Fibroblast of lung (primary cell): ENCODE data around the gene HMGN5.

Source experiments
- EZH2 ChIP-seq: IDR thresholded peaks from 2 replicates; pipeline ENCODE4 v1.5.1; 2012; ENCODE audit warnings: low read length, control low read depth, mild to moderate bottlenecking; ENCODE audit errors: missing control alignments
- TF ChIP-seq, protein P1 (sequence below), 2 donors: IDR thresholded peaks in 1 of 2; conservative IDR thresholded peaks in 1 of 2; 1 replicate in 1 of 2; 2 replicates in 1 of 2; pipeline ENCODE4 v1.5.1; 2011 to 2012; ENCODE audit warnings: low read length in 2 of 2, control low read depth in 1 of 2, inconsistent platforms in 1 of 2, low read depth in 1 of 2, mild to moderate bottlenecking in 1 of 2

DNA sequence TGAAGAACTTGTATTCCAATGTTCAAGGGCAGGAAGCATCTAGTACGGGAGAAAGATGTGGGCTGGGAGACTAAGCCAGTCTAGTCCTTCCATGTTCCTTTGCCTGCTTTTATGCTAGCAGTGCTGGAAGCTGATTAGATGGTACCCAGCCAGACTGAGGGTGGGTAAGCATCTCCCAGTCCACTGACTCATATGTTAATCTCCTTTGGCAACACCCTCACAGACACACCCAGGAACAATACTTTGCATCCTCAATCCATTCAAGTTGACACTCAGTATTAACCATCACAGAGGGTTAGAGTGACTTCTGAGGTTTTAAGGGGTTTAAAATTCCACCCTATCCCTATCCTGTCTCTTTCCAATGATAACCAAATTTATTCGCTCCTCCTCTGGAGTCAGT, 6.5 kb downstream of the HMGN5 start:
- TF ChIP-seq, protein P1, sequence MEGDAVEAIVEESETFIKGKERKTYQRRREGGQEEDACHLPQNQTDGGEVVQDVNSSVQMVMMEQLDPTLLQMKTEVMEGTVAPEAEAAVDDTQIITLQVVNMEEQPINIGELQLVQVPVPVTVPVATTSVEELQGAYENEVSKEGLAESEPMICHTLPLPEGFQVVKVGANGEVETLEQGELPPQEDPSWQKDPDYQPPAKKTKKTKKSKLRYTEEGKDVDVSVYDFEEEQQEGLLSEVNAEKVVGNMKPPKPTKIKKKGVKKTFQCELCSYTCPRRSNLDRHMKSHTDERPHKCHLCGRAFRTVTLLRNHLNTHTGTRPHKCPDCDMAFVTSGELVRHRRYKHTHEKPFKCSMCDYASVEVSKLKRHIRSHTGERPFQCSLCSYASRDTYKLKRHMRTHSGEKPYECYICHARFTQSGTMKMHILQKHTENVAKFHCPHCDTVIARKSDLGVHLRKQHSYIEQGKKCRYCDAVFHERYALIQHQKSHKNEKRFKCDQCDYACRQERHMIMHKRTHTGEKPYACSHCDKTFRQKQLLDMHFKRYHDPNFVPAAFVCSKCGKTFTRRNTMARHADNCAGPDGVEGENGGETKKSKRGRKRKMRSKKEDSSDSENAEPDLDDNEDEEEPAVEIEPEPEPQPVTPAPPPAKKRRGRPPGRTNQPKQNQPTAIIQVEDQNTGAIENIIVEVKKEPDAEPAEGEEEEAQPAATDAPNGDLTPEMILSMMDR (conservative IDR thresholded peaks at IDR 0.05 in 1 of 2, IDR thresholded peaks at IDR 0.05 in 1 of 2; ENCODE audit: low read depth in 1 of 2, low read length in 2 of 2): no peak
- TF ChIP-seq EZH2: no peak
